Hepatic stellate cell (primary cell): ENCODE data around the gene TFPI2.
"Not testable (repeated sequence)": the region's sequence is repeated elsewhere in the genome, so short reads cannot be mapped to it uniquely, and the experiment has no call there.

ENCODE experiments used
- DNase-seq: peaks from one replicate; pipeline ENCODE4 v3.0.0; 2011; ENCODE audit warnings: low spot score

Gene TFPI2, protein sequence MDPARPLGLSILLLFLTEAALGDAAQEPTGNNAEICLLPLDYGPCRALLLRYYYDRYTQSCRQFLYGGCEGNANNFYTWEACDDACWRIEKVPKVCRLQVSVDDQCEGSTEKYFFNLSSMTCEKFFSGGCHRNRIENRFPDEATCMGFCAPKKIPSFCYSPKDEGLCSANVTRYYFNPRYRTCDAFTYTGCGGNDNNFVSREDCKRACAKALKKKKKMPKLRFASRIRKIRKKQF

DNA sequence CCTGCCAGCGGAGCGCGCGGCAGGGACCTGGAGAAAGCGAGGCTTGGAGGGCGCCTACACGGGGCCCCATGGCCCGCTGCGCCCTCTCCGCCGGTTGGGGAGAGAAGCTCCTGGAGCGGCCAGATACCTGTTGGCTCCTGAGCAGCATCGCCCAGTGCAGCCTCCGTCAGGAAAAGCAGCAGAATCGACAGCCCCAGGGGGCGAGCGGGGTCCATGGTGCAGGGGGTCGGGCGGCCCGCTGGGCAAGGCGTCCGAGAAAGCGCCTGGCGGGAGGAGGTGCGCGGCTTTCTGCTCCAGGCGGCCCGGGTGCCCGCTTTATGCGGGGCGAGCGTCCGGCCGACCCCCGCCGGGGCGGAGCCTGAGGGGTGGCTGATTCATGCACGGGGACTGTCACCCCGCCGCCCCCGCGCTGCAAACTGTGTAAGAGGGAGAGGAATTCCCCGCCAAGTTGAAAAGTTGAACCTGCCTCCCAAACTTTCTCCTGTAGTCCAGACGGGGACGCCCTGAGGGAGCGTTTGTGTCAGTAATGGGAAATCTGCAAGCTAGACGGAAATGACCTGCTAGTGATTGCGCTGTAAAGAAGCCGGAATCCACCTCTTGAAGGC lies at the start of gene TFPI2:
Gene TFPI2 (minus strand): TSS at position 290 of the 605 bp plus-strand sequence. CDS start 75 bp downstream, at position 215.
- peak; percentile 50 for DNase-seq

DNA sequence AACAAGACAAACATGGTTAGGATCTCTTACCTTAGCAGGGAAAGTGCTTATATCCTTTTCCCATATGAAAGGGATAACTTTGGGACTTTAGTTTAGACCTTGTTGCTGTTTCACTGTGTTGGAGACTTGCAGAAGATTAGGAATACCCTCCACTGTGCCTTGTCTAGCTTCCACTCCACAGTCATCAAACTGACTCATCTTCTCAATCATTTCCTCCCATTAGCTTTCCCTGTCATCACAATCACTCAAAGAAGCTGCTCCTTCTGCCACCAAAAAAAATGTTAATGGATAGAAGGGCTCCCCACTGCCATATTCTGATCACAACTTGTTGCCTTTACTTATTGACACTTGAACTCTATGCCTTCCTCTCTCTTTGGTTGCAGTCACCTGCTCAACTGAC lies 47.7 kb upstream of the TFPI2 start:
- no peak for DNase-seq

DNA sequence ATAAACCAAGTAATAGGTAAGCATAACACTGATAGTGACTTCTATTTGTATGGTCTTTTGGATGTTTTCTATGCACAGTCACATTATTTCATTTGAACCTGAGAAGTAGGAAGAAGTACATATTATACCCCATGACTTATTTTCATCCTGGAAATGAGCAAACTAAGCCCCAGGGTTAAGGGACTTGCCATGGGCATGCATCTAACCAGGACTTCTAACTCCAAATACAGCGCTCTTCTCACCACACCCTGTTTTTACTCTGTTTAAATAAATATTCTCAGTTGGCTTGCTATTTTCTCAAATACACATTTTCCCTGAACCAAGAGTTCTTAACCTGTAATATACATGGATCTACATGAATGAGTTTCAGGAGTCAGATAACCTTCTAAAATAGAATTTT lies 47.3 kb upstream of the TFPI2 start:
- no peak for DNase-seq

DNA sequence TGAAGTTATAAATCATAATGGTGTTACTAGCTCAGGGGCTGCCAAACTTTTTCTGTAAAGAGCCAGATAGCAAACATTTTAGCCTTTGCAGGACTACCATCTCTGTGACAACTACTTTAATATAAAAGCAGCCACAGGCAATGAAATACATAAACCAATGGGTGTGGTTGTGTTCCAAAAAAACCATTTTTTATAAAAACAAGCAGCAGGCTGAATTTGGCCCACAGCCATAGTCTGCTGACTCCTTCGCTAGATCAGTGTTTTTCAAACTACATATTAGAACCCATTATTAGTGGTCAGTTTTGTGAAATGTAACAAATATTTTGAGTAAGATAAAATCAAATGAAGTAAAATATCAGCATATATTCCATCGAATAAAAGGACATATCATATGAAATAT lies 44.5 kb upstream of the TFPI2 start:
- DNase-seq = no peak

DNA sequence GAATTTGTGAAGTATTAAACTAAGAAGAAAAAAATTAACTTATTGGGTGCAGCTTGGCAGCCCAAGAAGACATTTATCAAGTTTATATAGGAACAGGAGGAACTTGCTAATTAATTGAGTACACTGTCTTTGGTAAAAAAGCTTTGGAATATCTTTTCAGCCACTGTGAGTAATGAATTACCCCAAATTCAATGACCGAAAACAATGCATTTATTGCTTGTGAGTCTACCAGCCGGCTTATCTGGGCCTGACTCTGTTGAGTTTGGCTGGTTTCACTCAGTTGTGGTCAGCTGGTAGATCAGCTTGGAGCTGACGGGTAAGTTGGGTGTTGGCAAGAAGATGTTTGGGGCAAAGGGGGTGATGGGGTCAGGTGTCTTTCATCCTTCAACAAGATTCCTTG lies 42.6 kb upstream of the TFPI2 start:
- DNase-seq = no peak

DNA sequence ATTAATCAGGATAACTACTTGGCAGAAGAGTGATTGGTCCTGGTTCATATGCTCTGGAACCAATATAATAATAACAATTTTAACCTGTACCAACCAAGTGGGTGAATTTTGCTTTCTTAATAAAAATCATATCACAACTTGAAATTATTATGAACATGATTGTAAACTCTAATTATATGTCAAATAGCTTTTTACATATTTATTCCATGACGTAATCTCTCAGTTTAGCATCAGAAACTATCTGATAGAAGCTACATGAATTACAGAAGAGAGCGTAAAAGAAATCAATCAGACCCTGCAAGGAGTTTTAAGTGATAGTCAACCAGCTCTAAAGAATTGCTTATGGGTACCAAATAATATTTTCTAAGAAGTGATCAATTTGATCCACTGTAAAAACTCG lies 41.1 kb upstream of the TFPI2 start:
- DNase-seq = no peak

DNA sequence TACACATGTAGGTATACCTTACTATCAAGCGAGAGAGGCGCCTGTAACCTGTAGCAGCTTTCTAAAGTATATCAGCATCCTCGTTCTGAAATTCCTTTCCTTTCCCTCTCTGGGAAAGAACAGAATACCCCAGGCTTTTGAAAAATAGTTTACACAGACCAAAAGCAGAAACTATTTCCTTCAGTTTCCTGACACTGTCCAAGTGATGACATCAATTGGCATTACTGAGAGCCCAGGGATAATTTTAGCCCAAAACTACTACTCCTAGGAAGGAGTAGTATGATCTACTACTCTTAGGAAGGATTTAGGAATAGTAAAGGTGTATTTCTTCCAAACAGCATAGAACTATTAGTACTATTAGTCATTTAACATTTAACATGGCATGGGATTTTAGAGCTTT lies 37.0 kb upstream of the TFPI2 start:
- no peak for DNase-seq

DNA sequence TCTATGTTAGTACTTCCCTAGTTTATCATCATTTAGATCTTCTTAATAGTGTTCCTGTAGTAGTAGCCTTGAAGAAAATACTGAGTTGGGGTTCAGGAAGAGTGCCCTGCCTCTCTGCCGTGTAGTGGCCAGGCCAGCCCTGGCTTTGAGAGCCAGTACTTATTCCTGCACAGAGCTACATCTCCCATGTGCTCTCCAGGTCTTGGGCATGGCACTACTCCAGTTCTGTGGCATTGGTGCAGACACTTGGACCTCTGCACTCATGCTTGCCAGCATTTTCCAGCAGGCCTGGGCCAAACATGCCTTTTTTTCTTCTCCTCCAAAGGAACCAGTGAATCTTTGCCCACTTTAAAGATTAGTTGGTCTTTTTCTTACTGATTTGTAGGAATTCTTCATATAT lies 36.2 kb upstream of the TFPI2 start:
- DNase-seq = no peak

DNA sequence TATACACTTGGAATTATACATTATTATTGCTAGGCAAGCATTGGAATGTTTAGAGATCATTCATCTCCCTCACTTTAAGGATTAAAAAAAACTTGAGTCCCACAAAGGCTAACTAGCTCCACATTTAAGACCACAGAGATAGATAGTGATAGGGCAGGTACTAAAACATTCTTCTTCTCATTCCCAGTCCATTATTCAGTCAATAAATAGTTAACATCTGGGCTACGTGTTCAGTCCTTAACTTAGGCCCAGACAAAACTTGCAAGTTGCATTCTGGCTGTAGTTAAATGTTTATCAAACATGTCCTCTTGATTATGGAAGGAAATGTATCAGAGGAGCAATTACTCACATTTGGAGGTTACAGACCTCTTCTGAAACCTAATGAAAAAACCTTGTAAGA lies 33.4 kb upstream of the TFPI2 start:
- DNase-seq = no peak

DNA sequence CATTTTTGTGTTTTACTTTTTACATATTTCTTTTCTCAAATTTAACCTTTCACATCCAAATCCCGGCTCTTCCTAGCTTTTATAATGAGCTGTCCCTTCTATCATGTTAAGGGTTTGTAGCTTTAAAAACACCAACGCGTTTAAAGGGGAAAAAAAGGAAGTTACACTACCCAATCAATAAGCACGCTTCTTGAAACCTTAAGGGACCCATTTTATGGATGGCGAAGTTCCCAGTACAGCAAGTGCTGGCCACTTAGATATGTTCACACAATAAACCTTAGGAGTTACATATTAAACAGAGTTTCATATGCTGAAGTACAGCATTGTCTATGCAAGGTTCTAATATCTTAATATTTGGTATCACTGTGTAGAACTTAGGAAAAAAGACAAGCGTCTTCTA lies 32.7 kb upstream of the TFPI2 start:
- DNase-seq = no peak

DNA sequence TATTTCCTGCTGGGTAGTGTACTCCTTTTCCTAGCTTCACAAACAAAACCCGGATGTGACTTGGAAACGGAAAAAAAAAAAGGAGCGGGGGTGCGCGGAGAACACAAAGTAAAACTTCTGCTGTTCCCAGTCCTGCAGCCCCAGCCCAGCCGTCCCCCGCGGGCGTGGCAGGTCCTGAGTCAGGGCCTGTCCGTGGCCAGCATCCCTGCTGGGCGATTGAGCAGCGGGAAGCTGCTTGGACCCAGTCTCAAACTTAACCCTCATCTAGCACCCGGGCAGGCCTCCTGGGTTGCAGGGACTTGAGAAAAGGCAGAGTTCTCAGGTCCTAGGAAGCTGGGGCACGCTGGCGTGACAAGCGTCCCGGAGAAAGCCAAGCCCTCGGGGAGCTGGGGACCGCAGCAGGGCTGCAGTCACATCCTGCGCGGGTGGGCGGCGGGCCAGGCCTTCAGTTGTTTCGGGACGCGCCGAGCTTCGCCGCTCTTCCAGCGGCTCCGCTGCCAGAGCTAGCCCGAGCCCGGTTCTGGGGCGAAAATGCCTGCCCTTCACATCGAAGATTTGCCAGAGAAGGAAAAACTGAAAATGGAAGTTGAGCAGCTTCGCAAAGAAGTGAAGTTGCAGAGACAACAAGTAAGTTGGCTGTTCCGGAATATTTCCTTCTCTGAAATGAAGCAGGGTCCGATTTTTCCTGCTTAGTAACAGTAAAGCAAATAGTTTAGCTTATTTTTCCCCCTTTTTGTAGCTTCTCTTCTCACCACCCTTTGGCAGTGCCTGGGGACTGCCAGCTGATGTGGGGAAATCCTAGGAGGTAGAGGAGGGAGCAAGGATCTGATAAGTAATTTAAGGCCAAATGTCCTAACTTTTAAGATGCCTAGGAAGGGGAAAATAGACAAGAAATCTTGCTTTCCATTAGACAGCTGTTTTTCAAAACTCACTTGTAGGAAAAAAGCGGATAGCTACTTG lies 31.3 kb upstream of the TFPI2 start, which contains the start of gene GNG11:
Gene GNG11 (plus strand): TSS at position 129 of the 960 bp plus-strand sequence. CDS start 403 bp downstream, at position 532.
- DNase-seq = peak; percentile 51

DNA sequence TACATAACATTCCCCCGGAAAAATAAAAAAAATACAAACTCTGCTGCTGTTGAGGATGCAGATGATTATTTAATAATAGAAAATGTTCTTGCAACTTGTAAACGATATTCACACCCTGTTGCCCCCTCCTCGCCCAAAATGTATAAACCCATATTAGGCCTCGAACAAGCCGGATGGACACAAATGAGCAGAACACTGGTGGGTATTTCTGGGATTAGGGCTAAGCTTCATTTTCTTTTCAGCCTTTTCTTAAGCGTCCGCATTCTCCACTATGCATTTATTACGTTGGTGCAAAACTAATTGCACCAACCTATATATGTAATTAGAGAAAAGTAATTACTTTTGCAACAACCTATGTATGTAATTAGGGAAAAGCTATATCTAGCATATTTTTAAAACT lies 30.6 kb upstream of the TFPI2 start:
- DNase-seq = peak; percentile 9

DNA sequence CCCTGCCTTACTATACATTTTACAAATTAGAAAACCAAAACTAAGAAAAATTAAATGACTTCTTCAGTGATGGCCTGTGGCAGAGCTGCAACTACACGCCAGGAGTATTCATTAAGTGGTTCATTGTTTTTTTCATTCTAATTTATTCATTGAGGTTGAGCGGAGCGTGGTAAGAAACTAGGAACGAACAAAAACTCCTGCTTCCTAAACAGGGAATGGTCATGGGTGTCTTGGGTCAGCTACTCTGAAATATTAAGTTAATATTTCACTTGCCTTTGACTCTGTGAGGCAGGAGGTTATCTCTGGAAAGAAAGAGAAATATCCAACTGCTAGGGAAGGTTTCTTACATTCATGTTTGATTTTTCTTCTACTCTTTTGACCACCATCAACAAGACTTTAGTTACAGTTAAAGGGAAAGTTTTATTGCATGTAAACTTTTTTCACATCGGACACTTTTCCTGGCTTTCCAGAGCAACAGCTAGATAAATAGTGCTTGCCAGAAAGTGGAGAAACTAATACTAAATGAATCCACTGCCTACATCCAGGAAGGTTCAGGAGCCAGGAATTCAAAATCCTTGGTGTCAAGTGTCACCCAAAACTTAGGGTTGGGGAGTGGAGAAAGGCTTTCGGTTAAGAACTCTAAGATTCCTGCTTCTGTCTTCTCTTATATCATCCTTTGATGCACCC lies 30.1 kb upstream of the TFPI2 start:
- no peak for DNase-seq

DNA sequence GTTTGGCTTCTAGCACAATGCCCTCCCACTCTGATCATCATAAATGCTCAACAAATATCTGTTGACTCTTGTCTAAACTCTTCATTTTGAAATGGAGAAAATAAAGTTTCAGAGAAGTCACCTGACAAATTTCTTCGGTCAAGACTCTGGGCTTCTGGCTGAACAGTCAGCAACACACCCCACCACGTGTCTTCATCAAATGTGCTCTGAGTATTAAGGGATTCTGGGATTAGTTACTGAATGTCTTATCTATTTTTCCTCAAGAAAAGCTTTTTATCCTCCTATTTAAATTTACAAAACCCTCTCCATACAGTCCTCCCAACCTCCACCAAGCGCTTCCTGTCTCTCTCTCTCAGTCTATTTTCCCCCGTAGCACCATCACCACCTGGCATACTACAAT lies 25.8 kb upstream of the TFPI2 start:
- not testable (repeated sequence) for DNase-seq

DNA sequence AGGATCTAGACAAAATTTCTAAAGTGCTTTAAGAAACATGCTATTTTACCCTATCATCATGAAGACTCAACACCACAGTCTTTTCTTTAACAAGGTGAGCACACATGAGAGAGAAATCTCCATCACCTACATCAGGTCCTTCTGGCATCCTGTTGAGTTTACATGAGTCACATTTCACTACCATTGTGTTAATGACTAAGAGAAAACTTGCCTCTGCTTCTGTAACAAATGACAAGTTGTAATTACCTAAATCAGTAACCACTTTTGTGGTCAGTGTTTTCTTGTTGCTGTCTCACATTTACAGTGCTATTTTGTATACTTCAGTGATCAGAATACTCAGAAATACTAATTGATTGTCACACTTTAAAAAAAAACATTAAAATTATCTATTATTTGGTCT lies 25.3 kb upstream of the TFPI2 start:
- not testable (repeated sequence) for DNase-seq

DNA sequence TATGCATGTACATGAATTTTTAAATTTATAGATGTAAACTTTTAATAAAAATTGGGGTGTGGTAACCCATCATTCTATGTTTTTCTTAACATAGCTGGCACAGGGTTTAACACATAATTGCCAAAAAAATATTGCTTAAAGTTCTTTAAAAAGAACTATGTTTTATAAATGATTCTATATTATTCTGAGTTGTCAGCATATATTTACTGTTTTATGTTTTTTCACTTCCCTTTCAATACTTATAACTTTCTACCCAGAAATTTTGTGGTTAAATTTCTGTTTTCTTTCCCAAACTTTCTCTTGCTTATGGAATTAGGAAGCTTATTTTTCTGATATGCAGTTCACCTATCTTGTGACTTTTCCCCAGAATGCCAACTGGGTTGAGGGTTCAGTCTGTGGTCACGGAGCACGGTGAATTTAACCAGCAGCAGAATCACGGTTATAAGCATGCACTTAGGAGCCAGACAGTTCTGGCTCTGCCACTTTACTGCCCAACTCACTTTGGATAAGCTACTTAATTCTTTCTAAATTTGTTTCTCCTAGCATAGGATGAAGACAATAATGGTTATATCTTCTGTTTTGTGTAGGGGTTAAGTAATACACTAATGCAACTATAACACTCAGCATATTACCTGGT lies 24.8 kb upstream of the TFPI2 start:
- not testable (repeated sequence) for DNase-seq

DNA sequence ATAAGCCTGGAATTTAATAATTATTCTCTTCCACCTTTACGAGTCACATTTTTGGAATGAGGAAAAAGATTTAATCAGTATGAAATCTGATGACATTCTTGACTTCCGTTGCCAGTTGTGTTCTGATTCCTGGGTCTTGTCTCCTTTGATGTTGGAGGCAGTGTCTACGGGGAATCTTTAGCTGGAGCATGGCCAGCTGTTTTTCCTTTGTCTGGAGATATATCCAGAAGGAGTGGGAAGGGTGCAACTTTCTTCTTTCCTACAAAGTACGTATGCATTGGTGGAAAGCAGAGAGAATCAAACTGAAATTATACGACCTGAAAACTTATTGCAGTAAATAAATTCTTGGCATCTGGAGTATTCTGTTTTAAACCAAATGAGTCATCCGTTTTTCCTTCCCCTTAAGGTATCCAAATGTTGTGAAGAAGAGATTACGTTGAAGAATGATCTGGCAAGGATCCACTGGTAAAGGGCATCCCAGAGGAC lies 24.1 kb upstream of the TFPI2 start:
- no peak for DNase-seq

DNA sequence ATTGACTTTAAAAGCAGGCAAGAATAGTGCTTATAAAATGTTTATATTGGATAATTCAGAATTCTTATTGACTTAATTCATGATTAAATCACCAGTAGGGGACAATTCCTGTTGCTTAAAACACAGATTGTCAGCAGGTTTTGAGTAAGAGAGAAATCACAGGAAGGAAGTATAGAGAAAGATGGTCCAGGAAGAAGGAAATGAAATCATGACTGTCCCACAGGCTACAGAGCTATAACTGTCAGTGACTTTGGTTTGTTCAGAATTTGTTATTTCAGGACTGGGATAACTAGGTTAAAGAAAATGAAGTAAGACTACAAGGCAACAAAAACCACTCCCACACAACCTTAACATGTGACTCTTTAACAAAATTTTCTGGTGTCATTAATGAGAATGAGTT lies 22.6 kb upstream of the TFPI2 start:
- DNase-seq = no peak

DNA sequence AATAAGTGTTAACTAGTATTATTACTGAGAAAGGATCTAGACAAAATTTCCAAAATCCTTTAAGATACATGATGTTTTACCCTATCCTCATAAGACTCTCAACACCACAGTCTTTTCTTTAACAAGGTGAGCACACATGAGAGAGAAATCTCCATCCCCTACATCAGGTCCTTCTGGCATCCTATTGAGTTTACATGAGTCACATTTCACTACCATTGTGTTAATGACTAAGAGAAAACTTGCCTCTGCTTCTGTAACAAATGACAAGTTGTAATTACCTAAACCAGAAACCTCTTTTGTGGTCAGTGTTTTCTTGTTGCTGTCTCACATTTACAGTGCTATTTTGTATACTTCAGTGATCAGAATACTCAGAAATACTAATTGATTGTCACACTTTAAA lies 21.1 kb upstream of the TFPI2 start:
- DNase-seq = not testable (repeated sequence)

DNA sequence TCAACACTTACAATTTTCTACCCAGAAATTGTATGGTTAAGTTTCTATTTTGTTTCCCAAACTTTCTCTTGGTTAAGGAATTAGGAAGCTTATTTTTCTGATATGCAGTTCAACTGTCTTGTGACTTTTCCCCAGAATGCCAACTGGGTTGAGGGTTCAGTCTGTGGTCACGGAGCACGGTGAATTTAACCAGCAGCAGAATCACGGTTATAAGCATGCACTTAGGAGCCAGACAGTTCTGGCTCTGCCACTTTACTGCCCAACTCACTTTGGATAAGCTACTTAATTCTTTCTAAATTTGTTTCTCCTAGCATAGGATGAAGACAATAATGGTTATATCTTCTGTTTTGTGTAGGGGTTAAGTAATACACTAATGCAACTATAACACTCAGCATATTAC lies 20.7 kb upstream of the TFPI2 start:
- not testable (repeated sequence) for DNase-seq
